ENCODE data around the gene PTGS2. TPM values are rescaled to one million over a fixed set of nuclear protein-coding genes. Genes with fewer than 3 reads are reported as not detected.
"Not testable (repeated sequence)": the region's sequence is repeated elsewhere in the genome, so short reads cannot be mapped to it uniquely, and the experiment has no call there.

Gene PTGS2
- total RNA-seq, 1 experiment from 2014 or later = 0.91 TPM

DNA sequence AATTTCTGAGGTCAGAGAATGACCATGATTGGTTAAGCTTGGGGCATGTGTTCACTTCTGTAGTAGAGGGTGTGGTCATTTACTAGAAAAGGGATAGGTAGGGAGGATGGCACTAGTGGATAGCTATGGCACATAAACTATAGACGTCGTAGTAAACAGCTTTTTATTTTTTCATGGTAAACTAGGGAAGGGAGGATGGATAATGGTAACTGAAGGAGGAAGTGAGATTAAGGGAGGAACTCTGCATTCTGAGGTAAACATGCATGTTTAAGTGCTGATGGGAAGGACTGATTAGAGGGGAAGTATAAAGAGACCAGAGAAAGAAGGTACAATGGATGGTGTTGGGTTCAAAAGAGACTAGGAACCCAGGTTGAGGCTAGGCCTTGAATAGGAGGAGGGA lies 26.9 kb downstream of the PTGS2 start:
- H3K9ac ChIP-seq (ENCODE audit: low read length) = no peak overlapping the region
- no peaks in the 10 kb centered on the region for H3K9me3 ChIP-seq (ENCODE audit: control insufficient read depth in 1 of 2, insufficient read depth in 1 of 2, low read depth in 1 of 2, low read length in 2 of 2)
- no TSS peak for BruUV-seq (replicated peaks)
- intact Hi-C loops (cut with micrococcal nuclease) = no loop called here
- H3K27ac ChIP-seq (ENCODE audit: low read depth, low read length) = no peak overlapping the region
- ATAC-seq (no peak), DNase-seq (ENCODE audit: low read depth, low spot score) (no peak)
- H3K27me3 ChIP-seq (ENCODE audit: insufficient read depth, low read length) = no peaks in the 10 kb centered on the region
- H3K9me2 ChIP-seq (ENCODE audit: insufficient read depth) = no peaks in the 10 kb centered on the region
- CTCF ChIA-PET = no interaction called here
- TF ChIP-seq RAD21 (IDR thresholded peaks at IDR 0.05; ENCODE audit: low read depth) (no peak), CBX3 (IDR thresholded peaks at IDR 0.05; ENCODE audit: low read depth) (no peak), ZFX (IDR thresholded peaks at IDR 0.05) (no peak), POLR2AphosphoS5 (IDR thresholded peaks at IDR 0.05; ENCODE audit: low read depth, low read length) (no peak)
- TF ChIP-seq, protein P1, sequence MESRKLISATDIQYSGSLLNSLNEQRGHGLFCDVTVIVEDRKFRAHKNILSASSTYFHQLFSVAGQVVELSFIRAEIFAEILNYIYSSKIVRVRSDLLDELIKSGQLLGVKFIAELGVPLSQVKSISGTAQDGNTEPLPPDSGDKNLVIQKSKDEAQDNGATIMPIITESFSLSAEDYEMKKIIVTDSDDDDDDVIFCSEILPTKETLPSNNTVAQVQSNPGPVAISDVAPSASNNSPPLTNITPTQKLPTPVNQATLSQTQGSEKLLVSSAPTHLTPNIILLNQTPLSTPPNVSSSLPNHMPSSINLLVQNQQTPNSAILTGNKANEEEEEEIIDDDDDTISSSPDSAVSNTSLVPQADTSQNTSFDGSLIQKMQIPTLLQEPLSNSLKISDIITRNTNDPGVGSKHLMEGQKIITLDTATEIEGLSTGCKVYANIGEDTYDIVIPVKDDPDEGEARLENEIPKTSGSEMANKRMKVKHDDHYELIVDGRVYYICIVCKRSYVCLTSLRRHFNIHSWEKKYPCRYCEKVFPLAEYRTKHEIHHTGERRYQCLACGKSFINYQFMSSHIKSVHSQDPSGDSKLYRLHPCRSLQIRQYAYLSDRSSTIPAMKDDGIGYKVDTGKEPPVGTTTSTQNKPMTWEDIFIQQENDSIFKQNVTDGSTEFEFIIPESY (IDR thresholded peaks at IDR 0.05; ENCODE audit: extremely low read depth, insufficient replicate concordance, low read length) = no peak
- H4K20me1 ChIP-seq (ENCODE audit: insufficient read depth) = no peaks in the 10 kb centered on the region
- no peaks in the 10 kb centered on the region for H3K36me3 ChIP-seq (ENCODE audit: control insufficient read depth in 1 of 2, insufficient read depth in 2 of 2, low read length in 2 of 2)
- POLR2A ChIA-PET = no interaction called here
- no peaks in the 10 kb centered on the region for H3K4me1 ChIP-seq (ENCODE audit: control insufficient read depth in 1 of 2, insufficient read depth in 2 of 2, low read length in 2 of 2)
- no peak overlapping the region for H2AFZ ChIP-seq (ENCODE audit: low read depth, low read length, poor library complexity, severe bottlenecking)
- RAD21 ChIA-PET (ENCODE audit: low non-redundant PET in 1 of 2, low total read pairs in 2 of 2, uncharacterized antibody in 2 of 2, unreplicated experiment in 2 of 2) = no interaction called here
- H3K79me2 ChIP-seq (ENCODE audit: insufficient read depth, low read length) = no peaks in the 10 kb centered on the region
- H3K4me3 ChIP-seq (replicated peaks in 1 of 2; ENCODE audit: low read depth in 1 of 2, low read length in 2 of 2) = no peak overlapping the region
- no peak overlapping the region for H3K4me2 ChIP-seq (ENCODE audit: low read length)

DNA sequence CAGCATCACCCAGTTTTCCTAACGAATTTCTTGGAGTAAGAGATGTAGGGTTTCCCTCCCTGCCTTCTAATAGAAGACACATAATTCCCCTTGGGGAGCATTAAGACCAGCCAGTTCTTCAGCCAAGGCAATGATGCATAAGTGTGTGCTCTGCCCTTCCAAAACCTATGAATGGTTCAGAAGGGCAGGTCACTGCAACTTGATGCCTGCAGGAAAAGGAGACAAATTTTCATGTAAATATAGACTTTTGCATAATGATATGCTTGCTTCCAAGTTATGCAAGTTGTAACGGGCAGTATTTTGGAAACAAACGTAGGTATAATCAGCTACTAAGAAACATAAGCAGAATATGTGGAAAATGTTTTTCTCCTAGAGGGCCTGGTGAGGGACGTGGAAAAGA lies 31.6 kb downstream of the PTGS2 start:
- Histone ChIP-seq H3K9me3 (ENCODE audit: control insufficient read depth in 1 of 2, insufficient read depth in 1 of 2, low read depth in 1 of 2, low read length in 2 of 2) (no peaks in the 10 kb centered on the region), H3K4me3 (replicated peaks in 1 of 2; ENCODE audit: low read depth in 1 of 2, low read length in 2 of 2) (no peak overlapping the region), H3K9me2 (ENCODE audit: insufficient read depth) (no peaks in the 10 kb centered on the region), H3K27me3 (ENCODE audit: insufficient read depth, low read length) (no peaks in the 10 kb centered on the region), H3K4me1 (ENCODE audit: control insufficient read depth in 1 of 2, insufficient read depth in 2 of 2, low read length in 2 of 2) (no peaks in the 10 kb centered on the region), H3K36me3 (ENCODE audit: control insufficient read depth in 1 of 2, insufficient read depth in 2 of 2, low read length in 2 of 2) (no peaks in the 10 kb centered on the region), H3K27ac (ENCODE audit: low read depth, low read length) (no peak overlapping the region), H2AFZ (ENCODE audit: low read depth, low read length, poor library complexity, severe bottlenecking) (no peak overlapping the region), H3K79me2 (ENCODE audit: insufficient read depth, low read length) (no peaks in the 10 kb centered on the region), H3K4me2 (ENCODE audit: low read length) (no peak overlapping the region), H4K20me1 (ENCODE audit: insufficient read depth) (no peaks in the 10 kb centered on the region), H3K9ac (ENCODE audit: low read length) (no peak overlapping the region)
- no TSS peak for BruUV-seq (replicated peaks)
- ChIA-PET CTCF (no interaction called here), RAD21 (ENCODE audit: low non-redundant PET in 1 of 2, low total read pairs in 2 of 2, uncharacterized antibody in 2 of 2, unreplicated experiment in 2 of 2) (no interaction called here), POLR2A (no interaction called here)
- TF ChIP-seq ELF1 (IDR thresholded peaks at IDR 0.05; ENCODE audit: borderline replicate concordance, low read depth) = no peak
- ATAC-seq (no peak), DNase-seq (ENCODE audit: low read depth, low spot score) (no peak)
- intact Hi-C loops (cut with micrococcal nuclease) = no loop called here

DNA sequence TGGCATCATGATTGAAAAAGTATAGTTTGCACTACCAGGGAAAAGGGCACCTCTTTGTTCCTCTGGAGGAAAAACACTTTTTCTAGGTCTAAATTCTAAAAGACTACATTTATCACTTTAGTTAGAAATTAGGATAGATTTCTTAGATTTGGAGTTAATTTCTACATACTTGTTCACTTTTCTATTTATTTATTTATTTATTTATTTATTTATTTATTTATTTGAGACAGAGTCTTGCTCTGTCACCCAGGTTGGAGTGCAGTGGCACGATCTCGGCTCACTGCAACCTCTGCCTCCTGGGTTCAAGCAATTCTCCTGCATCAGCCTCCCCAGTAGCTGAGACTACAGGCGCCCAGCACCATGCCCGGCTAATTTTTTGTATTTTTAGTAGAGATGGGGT lies 32.2 kb downstream of the PTGS2 start:
- H3K9me3 ChIP-seq (ENCODE audit: control insufficient read depth in 1 of 2, insufficient read depth in 1 of 2, low read depth in 1 of 2, low read length in 2 of 2); H2AFZ ChIP-seq (ENCODE audit: low read depth, low read length, poor library complexity, severe bottlenecking); H3K79me2 ChIP-seq (ENCODE audit: insufficient read depth, low read length); H3K4me3 ChIP-seq (replicated peaks in 1 of 2; ENCODE audit: low read depth in 1 of 2, low read length in 2 of 2); H3K27ac ChIP-seq (ENCODE audit: low read depth, low read length); RAD21 ChIA-PET (ENCODE audit: low non-redundant PET in 1 of 2, low total read pairs in 2 of 2, uncharacterized antibody in 2 of 2, unreplicated experiment in 2 of 2); H3K27me3 ChIP-seq (ENCODE audit: insufficient read depth, low read length); H3K36me3 ChIP-seq (ENCODE audit: control insufficient read depth in 1 of 2, insufficient read depth in 2 of 2, low read length in 2 of 2); DNase-seq (ENCODE audit: low read depth, low spot score); ATAC-seq; H3K4me1 ChIP-seq (ENCODE audit: control insufficient read depth in 1 of 2, insufficient read depth in 2 of 2, low read length in 2 of 2); H4K20me1 ChIP-seq (ENCODE audit: insufficient read depth); BruUV-seq (replicated peaks); POLR2A ChIA-PET; H3K9ac ChIP-seq (ENCODE audit: low read length); H3K9me2 ChIP-seq (ENCODE audit: insufficient read depth); intact Hi-C loops (cut with micrococcal nuclease); H3K4me2 ChIP-seq (ENCODE audit: low read length); CTCF ChIA-PET: not testable (repeated sequence)

All from HCT116 (cell line).